Hepatocyte (in vitro differentiated cells): Measurements from ENCODE around the gene CKLF.

Experiments used
- EZH2 ChIP-seq: fragments of 200-600 bp; sonication (generic); IDR thresholded peaks from 2 replicates; pipeline ENCODE4 v1.6.1; 2016; ENCODE audit warnings: antibody characterized with exemption, mild to moderate bottlenecking, borderline replicate concordance
- EZH2phosphoT487 ChIP-seq: fragments of 200-600 bp; sonication (generic); IDR thresholded peaks from one replicate; pipeline ENCODE4 v1.6.1; 2018; ENCODE audit warnings: antibody characterized with exemption, mild to moderate bottlenecking, low read depth, moderate library complexity; ENCODE audit not compliant: unreplicated experiment, severe bottlenecking
- TF ChIP-seq, protein P1 (sequence below): fragments of 200-600 bp; sonication (generic); IDR thresholded peaks from 2 replicates; pipeline ENCODE4 v1.5.1; 2016; ENCODE audit warnings: antibody characterized with exemption, mild to moderate bottlenecking; ENCODE audit not compliant: poor library complexity

DNA sequence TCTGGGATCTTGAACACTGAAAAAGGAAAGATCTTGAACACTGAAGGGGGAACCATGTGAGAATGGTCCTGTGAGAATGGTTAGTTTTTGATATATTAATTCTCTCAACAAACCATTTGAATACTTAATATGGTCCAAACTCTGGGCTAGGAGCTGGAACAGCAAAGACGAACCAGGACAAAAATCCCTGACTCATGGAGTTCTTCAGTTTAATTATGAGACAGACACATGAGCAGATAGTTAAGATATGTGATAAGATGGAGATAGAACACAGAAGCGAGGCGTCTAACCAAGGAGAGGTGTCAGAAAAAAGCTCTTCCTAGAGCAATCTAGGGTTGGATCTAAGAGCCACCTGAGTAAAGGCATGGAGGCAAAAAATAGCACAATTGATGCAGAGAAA lies 1.6 kb downstream of the CKLF start:
- TF ChIP-seq EZH2 (no peak), EZH2phosphoT487 (no peak)
- TF ChIP-seq, protein P1, sequence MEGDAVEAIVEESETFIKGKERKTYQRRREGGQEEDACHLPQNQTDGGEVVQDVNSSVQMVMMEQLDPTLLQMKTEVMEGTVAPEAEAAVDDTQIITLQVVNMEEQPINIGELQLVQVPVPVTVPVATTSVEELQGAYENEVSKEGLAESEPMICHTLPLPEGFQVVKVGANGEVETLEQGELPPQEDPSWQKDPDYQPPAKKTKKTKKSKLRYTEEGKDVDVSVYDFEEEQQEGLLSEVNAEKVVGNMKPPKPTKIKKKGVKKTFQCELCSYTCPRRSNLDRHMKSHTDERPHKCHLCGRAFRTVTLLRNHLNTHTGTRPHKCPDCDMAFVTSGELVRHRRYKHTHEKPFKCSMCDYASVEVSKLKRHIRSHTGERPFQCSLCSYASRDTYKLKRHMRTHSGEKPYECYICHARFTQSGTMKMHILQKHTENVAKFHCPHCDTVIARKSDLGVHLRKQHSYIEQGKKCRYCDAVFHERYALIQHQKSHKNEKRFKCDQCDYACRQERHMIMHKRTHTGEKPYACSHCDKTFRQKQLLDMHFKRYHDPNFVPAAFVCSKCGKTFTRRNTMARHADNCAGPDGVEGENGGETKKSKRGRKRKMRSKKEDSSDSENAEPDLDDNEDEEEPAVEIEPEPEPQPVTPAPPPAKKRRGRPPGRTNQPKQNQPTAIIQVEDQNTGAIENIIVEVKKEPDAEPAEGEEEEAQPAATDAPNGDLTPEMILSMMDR = no peak
